EH (cell line): ENCODE measurements around the gene PODNL1.
A peak's percentile ranks its signal among the peaks of the same experiment; 100 is the strongest.

Experiments
- DNase-seq: peaks from one replicate; pipeline ENCODE4 v3.0.0-alpha.2; 2015; ENCODE audit warnings: low read depth

Gene PODNL1, protein sequence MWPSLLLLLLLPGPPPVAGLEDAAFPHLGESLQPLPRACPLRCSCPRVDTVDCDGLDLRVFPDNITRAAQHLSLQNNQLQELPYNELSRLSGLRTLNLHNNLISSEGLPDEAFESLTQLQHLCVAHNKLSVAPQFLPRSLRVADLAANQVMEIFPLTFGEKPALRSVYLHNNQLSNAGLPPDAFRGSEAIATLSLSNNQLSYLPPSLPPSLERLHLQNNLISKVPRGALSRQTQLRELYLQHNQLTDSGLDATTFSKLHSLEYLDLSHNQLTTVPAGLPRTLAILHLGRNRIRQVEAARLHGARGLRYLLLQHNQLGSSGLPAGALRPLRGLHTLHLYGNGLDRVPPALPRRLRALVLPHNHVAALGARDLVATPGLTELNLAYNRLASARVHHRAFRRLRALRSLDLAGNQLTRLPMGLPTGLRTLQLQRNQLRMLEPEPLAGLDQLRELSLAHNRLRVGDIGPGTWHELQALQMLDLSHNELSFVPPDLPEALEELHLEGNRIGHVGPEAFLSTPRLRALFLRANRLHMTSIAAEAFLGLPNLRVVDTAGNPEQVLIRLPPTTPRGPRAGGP

DNA sequence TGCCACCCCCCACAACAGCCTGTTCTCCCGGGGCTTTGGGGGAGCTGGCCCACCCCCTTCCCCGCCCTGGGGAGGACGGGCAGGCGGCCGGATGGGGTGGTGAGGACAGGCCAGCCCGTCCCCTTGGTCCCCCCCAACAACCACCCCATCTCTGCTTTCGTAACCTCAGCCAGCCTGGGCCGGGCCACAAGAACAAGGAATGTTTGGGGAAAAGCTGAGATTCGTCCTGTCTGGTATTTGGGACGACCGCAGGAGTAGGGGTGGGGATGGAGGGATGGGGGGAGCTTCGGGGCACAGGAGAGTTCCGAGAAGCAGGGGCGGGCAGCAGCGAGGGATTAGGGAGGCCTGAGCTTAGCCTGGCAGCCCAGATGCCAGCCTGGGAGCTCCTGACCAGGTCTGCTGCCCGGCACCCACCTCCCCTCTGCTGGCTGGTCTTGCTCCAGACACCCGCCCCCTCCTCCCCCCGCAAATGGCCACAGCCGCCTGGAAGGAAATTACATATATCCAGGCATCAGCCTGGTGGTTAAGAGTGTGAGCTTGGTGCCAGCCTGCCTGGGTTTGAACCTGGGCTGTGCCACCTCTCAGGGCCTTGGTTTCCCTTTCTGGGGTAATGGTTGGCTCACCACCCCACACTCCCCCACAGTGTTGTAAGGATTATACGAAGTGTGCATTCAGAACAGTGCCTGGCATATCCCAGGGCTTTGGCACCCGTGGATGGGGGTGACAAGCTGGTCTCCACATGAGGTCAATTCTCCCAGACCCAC, at the start of gene PODNL1:
Gene PODNL1, minus strand, starts transcription at position 117 of the 764 bp plus-strand sequence. CDS start 236 bp downstream, outside the sequence.
- DNase-seq, result peak; percentile 89

DNA sequence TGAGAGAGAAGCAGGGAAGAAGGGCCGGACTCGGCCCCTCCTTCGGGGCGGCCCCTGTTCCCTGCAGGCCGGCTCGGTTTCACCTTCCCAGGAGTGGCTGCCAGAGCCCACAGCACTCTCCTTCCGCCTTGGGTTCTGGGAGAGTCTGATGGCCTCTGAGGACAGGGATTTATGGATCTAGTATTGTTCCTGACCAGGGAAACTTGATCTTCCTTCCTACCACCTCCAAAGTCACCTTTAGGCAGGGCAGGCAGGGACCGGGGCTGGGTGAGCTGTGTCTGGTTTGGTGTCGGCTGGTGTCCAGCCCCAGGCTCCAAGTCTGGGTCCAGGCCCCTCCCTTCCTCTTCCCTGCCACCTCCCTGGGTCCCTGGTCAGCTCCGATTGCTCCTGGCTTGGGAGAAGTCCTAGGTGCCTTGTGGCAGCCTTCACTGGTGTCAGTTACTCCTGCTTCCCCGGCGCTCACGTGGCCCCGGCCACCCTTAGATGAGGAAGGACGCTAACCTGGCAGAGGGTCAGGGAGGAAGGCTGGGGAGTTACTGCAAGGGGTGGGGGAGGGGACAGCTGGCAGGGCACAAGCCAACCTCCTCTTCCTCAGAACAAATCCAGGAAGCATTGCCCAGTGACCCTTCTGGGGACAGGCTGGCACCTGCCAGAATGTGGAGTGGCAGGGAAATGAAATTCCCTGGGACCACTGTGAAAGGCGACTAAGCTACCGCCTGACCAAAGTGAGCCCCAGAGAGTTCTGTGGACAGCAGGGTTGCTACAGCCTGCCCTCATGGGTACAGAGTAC, 49.1 kb upstream of the PODNL1 start:
- DNase-seq, result no peak

DNA sequence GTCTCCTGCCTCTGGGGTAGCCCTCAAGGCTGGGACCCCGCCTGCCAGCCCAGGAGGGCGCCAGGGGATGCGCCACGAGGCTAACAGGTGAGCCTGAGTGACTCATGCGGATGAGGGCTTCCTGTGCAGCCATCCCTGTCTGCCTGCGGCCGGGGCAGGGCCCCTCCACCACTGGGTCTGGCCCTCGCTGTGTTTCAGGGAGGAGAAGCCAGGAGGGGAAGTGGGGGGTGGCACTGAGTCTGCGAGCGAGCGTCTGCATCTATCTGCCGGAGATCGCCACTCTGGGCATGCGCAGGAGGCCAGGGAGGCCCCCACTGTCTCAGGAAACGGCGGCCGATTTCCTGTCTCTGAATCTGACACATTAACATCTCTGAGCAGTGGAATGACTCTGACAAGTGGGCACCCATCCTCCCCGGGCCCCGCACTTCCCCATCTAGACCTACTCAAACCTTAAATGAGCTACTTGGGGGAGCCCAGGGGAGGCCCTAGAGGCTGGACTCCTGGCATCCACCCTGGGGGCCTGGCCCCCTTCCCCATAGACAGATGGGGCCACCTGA, 48.2 kb upstream of the PODNL1 start:
- peak; percentile 88 for DNase-seq

DNA sequence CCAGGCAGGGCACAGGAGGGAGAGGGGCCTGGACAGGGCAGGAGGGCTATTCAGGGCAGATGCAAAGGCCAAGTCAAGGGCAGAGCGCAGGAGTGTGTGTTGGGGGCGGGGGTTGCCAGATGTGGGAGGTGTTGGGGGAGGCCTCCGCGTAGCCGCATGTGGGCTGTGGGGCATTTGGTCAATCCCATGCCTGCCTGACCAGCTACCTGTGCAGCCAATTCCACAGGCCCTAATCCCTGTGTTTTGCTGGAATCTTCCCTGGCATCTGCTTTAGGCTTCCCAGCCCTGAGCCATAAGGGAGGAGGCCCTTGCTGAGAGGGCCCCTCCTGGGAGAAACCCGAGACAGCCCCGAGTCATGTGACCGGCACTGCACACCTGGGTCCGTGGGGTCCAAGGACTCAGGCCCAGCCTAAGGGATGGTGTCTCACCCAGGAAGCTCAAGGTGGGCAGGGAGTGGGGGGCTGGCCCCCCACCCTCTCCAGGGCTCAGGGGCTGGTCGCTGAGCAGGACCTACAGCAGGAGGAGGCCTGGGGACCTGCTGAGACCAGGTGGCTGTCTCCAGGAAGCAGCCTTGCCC, 47.6 kb upstream of the PODNL1 start:
- no peak for DNase-seq

DNA sequence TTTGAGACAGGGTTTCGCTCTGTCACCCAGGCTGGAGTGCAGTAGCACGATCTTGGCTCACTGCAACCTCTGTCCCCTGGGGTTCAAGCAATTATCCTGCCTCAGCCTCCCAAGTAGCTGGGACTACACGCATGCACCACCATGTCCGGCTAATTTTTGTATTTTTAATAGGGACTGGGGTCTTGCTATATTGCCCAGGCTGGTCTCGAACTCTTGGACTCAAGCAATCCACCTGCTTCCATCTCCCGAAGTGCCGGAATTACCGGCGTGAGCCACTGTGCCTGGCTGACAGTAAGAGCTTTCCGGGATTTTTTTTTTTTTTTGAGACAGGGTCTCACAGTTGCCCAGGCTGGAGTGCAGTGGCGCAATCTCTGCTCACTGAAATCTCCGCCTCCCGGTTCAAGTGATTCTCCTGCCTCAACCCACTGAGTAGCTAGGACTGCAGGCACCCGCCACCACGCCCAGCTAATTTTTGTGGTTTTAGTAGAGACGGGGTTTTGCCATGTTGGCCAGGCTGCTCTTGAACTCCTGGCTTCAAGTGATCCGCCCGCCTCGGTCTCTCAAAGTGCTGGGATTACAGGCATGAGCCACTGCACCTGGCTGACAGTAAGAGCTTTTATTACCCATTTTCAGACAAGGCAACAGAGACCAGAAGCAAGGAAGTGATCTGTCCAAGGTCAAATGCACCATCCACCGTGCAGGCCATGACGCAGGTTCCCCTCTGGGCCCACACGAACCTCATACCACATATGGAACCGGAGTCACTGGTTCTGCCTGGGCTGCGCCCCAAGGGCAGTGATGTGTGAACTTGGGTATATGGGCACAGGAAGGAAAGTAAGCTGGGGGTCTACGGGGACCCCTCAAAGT, 46.9 kb upstream of the PODNL1 start:
- DNase-seq, result no peak

DNA sequence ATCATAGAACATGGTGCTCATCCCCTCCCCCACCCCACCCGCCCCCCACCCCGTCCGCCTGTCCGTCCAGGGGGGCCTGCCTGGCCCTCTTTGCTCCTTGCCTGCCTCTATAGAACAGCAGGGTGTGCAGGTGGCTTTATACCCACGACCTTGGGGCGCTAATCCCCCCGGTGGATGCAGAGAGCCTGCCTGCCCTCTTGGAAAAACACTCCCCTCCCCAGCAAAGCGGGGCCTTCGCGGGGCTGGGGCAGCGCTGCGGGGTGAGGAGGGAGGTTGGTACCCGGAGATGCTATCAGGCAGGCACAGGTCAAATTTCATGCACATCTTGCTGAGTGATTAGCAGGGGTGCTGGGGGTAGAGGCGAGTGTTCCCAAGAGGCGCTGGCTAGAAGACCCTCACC, 46.0 kb upstream of the PODNL1 start:
- DNase-seq, result no peak

DNA sequence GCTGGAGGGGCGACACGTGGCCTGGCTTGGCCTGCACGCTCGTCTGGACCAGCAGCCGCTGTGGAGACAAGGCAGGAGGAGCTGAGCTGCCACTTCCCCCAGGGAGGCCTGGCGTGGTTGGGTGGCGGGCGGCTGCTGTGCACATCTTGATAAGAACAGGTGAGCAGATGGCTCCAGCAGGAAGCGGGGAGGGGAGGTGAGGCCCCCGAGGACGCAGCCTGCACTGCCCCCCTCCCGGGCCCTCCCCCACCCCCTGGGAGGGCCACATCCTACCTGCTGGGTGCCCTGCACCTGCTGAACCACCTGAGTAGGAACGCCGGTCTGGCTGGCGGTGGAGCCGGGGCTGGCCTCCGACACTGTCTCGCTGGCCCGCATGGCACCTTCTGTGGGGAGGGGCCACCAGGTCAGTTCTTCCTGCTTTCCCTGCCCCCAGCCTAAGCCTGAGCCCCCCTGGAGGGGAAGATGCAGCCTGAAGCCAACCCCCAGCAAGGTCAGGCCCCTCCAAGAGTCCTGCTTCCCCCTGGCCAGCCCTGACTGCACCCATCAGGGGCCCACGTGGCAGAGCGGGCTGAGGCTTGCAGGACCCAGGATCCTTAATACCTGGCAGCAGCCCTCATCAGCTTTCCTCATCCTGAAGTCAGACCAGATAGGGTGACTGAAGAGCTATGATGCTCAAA, 45.1 kb upstream of the PODNL1 start:
- no peak for DNase-seq

DNA sequence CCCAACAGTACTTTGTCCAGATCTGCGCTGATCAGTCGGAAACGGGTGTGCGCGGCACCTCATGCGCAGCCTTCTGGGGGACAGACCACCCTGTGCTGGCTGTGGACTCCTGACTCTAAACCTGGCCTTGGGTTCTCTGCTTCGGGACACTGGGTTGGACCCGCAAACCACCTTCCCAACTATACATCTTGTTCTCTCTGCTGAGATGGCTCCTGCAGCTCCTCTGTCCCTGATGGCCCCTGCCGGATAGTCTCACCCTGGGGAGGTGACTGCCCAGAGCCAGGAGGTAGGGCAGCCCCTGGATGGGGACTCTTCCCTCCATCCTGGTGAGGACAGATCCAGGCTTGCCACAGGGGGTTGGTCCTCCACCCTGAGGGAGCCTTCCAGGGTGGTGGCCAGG, 44.6 kb upstream of the PODNL1 start:
- DNase-seq, result no peak

DNA sequence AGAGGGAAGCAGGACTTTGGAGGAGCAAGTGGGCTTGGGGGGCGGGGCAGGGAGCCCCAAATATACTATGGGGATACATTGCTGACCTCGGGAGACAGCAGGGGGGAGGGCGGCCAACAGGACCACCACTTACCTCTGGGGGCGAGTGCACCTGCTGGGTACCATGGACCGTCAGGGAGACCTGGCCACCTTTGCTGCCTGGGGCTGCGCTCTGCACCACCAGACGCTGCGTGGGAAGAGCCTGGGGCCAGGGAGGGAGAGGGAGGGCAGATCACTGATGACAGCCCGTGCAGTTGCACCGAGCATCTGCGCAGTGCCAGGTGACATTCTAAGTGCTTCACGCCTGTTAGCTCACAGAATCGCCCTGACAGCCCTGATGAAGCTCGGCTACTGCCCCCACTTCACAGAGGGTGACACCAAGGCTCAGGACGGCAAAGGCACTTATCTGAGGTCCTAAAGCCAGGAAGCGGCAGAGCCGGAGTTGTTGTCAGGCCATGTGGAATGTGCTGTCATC, 43.8 kb upstream of the PODNL1 start:
- DNase-seq, result no peak

DNA sequence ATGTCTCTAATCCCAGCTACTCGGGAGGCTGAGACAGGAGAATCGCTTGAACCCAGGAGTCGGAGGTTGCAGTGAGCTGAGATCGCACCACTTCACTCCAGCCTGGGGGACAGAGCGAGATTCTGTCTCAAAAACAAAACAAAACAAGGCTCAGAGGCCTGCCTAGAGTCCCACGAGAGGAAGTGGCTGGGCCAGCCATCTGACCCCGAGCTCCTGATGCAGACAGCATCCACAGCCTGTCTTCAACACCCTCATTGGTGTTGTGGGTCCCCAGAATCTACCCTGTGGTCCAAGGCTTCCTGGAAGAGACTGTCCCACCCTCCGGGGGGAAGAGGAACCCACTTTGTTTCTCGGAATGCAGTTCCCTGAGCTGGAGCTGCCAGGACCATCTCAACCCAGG, 43.2 kb upstream of the PODNL1 start:
- DNase-seq, result no peak

DNA sequence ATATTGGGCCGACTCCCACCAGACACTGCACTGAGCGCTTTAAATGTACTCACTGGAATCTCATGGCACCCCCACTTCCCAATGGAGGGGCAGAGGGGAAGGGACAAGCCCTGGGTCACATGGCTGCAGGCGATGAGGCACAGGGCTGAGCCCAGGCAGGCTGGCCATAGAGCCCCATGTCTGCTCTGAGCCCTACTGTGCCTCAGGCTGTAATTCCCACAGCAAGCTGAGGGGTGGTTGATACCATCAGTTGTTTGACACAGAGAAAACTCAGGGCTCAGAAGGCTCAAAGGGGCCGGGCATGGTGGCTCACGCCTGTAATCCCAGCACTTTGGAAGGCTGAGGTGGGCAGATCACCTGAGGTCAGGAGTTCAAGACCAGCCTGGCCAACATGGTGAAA, 42.8 kb upstream of the PODNL1 start:
- DNase-seq, result no peak

DNA sequence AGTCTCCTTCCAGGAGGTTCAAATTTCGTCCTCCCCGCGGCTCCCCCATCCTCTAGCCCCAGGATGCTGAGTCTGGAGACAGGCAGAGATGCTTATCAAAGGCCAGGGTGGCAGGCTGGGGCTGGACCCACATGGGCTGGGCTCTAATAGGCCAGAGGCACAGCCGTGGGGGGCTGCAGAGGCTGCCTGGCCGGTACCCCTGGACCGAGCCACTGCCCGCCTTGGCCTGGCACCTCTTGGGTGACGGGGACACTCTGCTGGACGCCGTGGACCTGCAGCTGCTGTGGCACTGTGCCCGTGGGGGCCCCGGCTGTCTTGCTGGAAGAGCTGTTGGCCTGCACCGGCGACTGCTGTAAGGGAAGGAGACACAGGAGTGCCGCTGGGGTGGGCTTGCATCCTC, 42.1 kb upstream of the PODNL1 start:
- no peak for DNase-seq

DNA sequence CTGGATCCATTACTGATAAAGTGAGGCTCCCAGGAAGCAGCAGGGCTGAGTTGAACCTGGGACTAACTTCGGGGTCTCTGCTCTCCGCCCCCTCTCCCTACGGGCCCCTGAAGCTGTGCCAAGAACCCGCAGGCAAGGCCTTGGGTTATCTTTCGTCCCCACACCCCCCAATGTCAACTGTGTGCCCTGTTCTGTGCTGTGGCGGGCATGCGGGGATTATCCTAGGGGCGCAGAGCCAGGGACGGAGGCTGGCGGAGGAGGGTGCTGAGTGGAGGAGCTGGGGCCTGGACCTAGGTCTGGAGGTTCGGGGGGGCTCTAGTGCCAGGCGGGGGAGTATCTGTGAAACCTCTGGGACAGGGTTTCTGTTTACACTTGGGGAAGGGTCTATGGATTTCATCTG, 41.5 kb upstream of the PODNL1 start:
- no peak for DNase-seq

DNA sequence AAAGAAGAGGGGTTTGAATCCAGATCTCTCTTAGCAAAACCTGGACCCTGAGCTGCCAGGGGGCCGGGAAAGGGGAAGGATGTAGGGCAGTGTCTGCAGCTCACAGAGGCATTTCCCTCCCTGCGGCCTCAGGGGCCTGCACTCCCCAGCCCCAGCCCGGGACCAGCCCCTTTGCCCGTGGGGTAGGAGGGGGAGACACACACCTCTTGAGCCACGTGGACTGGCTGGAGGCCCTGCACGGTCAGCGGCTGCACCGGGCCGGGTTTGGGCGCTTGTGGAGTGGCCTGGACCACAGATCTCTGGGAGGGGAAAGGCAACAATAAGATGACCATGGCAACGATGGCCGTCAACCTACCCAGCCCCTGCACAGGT, 41.0 kb upstream of the PODNL1 start:
- DNase-seq, result no peak

DNA sequence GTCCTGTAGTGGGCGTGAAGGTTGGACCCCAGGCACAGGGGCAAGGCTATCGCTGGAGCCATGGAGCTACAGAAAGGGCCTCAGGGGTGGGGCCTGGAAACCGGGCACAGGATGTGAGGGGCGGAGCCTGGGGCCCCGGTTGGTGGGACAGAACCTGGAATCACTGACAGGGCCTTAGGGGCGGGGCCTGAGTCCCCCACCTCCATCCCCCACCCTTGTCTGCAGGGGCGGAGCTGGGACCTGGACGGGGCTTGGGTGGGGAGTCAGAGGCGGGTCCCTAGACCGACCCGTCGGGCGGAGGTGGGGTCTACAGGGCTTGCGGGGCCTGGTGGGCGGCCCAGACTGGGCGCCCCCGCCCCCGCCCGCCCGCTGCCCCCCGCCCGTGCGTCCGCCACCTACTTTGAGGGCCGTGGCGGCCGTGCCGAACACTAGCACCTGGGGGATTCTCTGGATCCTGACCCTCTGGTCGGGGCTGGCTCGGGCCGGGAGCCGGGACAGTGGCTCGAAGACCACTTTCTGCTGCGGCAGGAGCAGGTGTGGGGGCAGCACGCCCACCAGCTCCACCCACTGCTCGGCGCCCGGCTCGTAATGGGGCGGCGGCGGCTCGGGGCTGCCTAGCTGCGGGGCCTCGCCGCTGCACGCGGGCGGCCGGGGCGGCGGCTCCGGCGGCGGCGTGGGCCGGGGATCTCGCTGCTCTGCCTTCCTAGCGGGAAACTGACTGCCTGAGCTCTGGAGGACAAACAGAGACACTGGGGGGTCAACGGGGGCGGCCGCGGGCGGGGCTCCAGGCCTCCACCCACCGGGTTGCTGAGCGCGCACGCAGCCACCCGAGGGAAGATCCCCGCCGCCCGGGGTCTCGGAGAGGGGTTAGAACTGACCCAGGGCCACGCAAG, 40.4 kb upstream of the PODNL1 start:
- peak; percentile 42 for DNase-seq

DNA sequence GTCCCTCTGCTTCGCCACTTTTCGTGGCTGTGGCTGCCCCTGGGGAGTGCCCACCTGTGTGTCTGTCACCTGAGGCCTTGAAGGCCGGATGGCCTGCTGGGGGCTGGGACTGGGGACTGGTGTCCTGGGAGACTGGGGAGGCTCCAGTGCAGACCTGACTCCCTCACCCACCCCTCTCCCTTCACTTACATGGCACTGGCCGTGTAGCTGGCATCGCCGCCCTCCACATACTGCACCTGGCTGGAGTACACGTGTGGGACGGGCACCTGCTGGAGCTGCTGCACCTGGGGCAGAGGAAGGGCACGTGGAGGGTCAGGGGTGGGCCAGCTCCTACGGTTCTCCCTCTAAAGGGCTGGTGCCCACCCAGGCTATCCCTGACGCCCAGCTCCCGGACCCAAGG, 39.6 kb upstream of the PODNL1 start:
- no peak for DNase-seq

DNA sequence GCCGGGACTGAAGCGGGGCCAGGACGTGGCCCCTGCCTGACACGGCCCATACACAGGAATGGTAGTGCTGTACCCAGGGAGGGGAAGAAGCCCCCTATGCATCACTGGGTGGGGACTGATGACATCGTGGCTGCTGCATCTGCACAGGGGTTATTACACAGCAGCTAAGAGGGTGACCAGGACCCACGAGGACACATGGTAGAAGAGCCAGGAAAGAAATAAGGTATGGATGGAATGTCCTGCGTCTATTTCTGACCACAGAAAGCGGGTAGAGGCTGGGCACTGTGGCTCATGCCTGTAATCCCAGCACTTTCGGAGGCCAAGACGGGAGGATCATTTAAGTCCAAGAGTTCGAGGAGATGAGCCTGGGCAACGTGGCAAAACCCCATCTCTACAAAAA, 38.2 kb upstream of the PODNL1 start:
- DNase-seq, result peak; percentile 45

DNA sequence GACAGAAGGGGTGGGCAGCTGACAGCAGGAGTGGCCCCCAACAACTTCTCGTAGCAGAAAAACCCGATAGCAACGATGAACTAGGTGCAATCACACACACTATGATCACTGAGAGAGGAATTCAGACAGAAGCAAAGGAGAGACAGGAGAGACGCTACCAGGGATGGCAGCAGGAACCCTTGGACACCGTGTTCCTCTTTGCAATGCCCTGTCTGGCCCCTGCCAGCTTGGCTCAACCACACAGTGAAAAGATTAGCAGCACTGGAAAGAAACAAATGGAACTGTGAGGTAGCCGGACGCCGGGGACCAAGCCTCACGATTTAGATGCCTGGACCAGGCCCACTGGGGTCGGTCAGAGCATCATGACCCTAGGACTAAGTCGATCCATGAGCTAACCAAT, 37.7 kb upstream of the PODNL1 start:
- DNase-seq, result no peak

DNA sequence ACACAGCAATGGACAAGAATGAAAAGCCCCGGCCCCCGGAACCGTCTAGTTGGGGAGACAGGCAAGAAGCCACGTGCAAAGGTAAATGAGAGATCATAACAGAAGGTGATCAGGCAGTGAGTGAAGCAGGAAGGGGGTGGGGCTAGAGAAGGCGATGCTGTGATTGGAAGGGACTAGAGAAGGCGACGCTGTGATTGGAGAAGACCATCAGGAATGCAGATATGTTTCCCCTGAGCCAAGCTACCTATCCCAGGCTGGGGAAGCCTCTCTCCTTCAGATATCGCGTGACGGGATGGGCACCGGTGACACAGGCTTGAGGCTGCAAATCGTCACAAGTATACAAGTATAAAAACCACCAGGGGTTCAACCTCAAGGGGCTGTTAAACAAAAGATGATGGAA, 35.9 kb upstream of the PODNL1 start:
- DNase-seq, result peak; percentile 24
